CD1c-positive myeloid dendritic cell (primary cell): ENCODE results near the gene KRTAP5-5.

Source experiments
- DNase-seq: peaks from one replicate; pipeline ENCODE4 v3.0.0-alpha.2; 2016; ENCODE audit errors: extremely low spot score

KRTAP5-5 gene

DNA sequence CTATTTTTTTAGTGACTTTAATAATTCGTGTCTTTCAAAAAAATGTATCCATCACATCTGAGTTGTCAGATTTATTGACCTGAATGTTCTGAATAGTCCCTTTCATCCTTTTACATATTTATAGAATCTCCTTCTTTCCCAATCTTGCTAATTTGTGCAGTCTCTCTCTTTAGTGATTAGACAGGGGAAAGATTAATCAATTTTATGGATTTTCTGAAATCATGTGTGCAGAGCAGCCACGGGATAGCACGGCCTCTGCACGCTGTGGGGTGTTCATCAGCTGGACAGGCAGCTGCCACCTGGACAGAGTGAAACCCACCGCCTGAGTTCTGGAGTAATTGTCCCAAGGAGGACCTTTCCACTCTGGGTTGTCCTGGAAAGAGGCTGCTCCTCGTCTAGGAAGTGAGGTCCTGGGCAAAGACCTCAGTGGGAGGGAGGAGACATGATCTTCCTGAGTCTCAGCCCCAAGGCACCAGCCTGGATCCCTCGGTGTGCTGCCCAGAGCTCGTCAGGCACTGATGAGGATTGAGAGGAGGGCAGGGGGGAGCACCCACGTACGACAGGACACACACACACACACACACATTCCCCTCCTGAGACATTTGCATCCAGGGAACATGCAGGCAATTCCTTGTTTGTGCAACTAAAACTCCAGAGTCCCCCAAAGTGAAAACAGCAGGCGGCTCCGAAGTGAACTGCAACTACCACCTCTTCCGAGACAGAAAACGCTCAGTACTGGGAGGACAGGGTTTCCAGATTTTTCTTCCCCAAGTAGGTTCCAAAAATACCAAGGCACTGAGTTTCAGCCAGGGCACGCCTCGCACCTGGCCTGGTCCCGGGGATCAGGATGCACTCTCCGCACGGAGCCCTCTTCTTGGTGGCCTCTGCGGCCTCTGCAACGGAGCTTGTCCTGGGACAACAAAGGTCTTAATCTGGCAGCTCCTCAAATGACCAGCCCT lies 44.9 kb downstream of the KRTAP5-5 start:
- DNase-seq, result no peak

DNA sequence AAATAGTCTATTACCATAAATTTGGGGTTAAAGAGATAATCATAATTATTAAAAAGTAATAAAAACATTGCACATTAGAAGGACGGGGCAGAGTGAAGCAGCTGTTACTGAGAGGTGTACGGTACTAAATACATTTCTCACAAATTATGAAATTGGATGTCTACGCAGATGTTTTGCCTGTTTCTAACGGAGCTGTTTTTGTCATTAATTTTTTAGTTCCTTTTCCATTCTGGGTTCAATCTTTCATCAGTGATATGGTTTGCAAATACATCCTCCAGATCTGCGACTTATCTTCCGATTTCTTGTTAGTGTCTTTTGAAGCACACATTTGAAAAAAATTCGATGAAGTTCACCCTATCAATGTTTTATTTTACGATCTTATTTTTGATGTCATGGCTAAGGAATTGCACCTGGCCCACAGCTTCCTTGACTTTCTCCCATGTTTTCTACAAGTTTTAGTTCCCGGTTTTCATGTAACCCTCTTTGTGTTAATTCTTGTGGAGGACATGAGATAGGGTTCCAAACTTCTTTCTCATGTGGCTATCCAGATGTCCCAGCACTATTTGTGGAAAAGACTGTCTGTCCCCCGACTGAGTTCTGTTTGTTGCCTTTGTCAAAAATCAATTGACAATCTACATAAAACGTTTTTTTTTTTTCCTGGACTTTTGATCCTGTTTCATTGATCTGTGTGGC lies 46.1 kb downstream of the KRTAP5-5 start:
- DNase-seq, result no peak

DNA sequence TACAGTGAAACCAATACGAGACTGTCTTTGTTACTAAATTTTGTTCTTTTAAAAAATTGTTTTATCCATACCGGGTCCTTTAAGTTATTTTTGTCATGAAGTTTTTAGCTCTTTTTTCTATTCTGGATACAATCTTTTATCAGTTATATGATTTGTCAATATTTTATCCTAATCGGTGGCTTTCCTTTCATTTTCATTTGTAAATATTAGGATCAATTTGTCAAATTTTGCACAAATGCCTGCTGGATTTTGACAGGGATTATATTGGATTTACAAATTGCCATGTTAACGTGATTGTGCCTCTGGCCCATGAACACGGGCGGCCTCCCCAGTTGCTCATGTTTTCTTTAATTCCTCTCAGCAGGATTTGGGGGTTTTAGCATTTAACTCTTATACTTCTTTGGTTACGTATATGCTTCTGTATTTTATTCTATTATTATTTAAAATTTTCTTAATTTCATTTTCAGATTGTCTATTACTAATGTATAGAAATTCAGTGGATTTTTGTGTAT lies 46.7 kb downstream of the KRTAP5-5 start:
- no peak for DNase-seq

DNA sequence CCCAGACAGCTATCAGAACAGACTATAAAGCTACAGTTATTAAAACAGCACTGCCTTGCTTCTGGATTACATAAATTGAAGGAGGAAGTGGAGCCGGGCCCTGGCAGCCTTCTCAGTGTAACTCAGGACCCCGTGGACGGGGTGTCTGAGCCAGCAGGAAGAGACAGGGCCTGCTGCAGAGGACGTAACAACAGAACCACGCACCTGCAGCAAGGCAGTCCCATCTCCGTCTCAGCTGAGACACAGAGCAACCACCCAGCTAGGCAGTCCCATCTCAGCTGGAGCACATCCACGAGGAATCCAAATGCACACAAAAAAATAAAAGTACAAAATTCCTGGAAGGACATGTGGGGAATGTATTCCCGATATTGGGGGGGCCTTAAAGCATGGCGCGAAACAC lies 50.3 kb downstream of the KRTAP5-5 start:
- DNase-seq, result no peak
